Measurements from ENCODE around the gene CYP27B1.
"Not testable (repeated sequence)": the region's sequence is repeated elsewhere in the genome, so short reads cannot be mapped to it uniquely, and the experiment has no call there.

CYP27B1 gene

DNA sequence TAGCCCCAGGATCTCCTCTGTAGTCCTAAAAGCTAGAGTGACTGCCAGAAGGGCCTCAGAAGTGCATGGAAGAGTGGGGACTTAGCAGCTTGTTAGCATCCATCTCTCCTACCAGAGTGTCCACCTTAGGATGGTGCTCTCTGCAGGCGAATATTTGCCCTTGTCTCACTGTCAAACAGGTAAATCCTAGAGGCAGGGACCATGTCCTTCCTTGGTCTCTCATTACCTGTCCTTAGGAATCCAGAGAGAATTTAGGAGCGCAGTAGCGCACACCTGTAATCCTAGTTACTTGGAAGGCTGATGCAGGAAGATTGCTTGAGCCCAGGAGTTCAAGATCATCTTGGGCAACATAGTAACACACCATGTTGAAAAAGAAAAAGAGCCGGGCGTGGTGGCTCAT, 49.7 kb downstream of the CYP27B1 start:
- Histone ChIP-seq H3K9ac (no peak overlapping the region), H3K36me3 (ENCODE audit: control insufficient read depth, insufficient read depth, low read length) (no peaks in the 10 kb centered on the region), H3K4me1 (no peaks in the 10 kb centered on the region), H3K27me3 (ENCODE audit: control insufficient read depth, insufficient read depth, low read length) (no peaks in the 10 kb centered on the region), H3K4me2 (ENCODE audit: low read length) (no peak overlapping the region), H3K9me3 (ENCODE audit: control insufficient read depth, low read length) (no peaks in the 10 kb centered on the region), H2AFZ (no peak overlapping the region), H3K27ac (no peak overlapping the region), H3K4me3 (ENCODE audit: low read depth, low read length) (no peak overlapping the region), H3K79me2 (peaks cover 3% of the 10 kb centered on the region)
- TF ChIP-seq, protein P1, sequence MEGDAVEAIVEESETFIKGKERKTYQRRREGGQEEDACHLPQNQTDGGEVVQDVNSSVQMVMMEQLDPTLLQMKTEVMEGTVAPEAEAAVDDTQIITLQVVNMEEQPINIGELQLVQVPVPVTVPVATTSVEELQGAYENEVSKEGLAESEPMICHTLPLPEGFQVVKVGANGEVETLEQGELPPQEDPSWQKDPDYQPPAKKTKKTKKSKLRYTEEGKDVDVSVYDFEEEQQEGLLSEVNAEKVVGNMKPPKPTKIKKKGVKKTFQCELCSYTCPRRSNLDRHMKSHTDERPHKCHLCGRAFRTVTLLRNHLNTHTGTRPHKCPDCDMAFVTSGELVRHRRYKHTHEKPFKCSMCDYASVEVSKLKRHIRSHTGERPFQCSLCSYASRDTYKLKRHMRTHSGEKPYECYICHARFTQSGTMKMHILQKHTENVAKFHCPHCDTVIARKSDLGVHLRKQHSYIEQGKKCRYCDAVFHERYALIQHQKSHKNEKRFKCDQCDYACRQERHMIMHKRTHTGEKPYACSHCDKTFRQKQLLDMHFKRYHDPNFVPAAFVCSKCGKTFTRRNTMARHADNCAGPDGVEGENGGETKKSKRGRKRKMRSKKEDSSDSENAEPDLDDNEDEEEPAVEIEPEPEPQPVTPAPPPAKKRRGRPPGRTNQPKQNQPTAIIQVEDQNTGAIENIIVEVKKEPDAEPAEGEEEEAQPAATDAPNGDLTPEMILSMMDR (IDR thresholded peaks at IDR 0.05): no peak

DNA sequence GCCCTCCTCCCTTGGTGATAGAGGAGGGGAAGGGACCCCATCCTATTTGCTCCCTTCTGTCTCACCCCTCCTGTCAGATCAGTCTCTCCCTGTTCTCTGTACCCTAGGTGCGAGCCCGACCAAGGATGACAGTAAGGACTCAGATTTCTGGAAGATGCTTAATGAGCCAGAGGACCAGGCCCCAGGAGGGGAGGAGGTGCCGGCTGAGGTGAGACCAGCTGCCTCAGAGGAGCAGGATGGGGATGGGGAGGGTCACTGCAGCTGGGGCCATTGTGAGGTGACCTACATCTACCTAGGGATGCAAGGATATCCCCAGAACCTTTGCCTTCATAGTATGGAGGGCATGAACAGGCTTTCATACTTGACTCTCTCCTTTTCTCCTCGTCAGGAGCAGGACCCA, 50.6 kb downstream of the CYP27B1 start:
- Histone ChIP-seq H3K27me3 (ENCODE audit: control insufficient read depth, insufficient read depth, low read length) (no peaks in the 10 kb centered on the region), H3K4me2 (ENCODE audit: low read length) (no peak overlapping the region), H3K36me3 (ENCODE audit: control insufficient read depth, insufficient read depth, low read length) (no peaks in the 10 kb centered on the region), H3K9ac (no peak overlapping the region), H3K4me3 (ENCODE audit: low read depth, low read length) (no peak overlapping the region), H2AFZ (no peak overlapping the region), H3K4me1 (no peaks in the 10 kb centered on the region), H3K79me2 (peaks cover 6% of the 10 kb centered on the region), H3K9me3 (ENCODE audit: control insufficient read depth, low read length) (no peaks in the 10 kb centered on the region), H3K27ac (no peak overlapping the region)
- TF ChIP-seq, protein P1 (IDR thresholded peaks at IDR 0.05): no peak

DNA sequence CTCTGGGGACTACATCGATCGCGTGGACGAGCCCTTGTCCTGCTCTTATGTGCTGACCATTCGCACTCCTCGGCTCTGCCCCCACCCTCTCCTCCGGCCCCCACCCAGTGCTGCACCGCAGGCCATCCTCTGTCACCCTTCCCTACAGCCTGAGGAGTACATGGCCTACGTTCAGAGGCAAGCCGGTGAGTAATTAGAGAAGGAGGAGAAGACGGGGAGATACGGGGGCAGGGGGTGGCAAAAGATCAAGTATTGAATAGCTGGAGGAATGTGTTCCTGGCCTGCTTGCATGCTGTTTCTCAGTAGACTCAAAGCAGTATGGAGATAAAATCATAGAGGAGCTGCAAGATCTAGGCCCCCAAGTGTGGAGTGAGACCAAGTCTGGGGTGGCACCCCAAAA, 51.1 kb downstream of the CYP27B1 start:
- Histone ChIP-seq H3K79me2 (peaks cover 6% of the 10 kb centered on the region), H3K4me3 (ENCODE audit: low read depth, low read length) (no peak overlapping the region), H3K36me3 (ENCODE audit: control insufficient read depth, insufficient read depth, low read length) (no peaks in the 10 kb centered on the region), H3K27ac (no peak overlapping the region), H2AFZ (no peak overlapping the region), H3K4me2 (ENCODE audit: low read length) (no peak overlapping the region), H3K9ac (no peak overlapping the region), H3K27me3 (ENCODE audit: control insufficient read depth, insufficient read depth, low read length) (no peaks in the 10 kb centered on the region), H3K9me3 (ENCODE audit: control insufficient read depth, low read length) (no peaks in the 10 kb centered on the region), H3K4me1 (no peaks in the 10 kb centered on the region)
- TF ChIP-seq, protein P1 (IDR thresholded peaks at IDR 0.05): no peak

DNA sequence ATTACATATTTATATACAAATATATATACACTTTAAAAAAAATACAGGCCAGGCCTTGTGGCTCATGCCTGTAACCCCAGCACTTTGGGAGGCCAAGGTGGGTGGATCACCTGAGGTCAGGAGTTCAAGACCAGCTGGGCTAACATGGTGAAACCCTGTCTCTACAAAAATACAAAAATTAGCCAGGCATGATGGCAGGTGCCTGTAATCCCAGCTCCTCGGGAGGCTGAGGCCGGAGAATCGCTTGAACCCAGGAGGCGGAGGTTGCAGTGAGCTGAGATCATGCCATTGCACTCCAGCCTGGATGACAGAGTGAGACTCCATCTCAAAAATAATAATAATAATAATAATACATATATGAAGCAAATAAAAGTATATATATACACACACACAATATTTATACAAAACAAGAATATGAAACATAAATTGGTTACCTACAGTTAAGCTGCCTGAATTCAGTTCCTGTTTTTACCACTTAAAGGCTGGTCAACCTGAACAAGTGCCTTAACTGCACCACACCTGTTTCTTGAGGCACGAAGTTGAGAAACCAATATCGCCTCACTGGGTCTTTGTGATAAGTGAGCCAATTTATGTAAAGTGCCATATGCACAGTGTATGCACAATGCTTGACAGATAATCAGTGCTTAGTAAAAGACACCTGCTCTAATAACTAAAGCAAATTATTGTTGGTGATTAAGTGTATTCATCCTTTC, 51.7 kb downstream of the CYP27B1 start:
- H3K4me2 ChIP-seq (ENCODE audit: low read length); H3K27me3 ChIP-seq (ENCODE audit: control insufficient read depth, insufficient read depth, low read length); H3K36me3 ChIP-seq (ENCODE audit: control insufficient read depth, insufficient read depth, low read length); H3K9me3 ChIP-seq (ENCODE audit: control insufficient read depth, low read length); H3K79me2 ChIP-seq; H3K4me1 ChIP-seq; H3K4me3 ChIP-seq (ENCODE audit: low read depth, low read length); H3K9ac ChIP-seq; H3K27ac ChIP-seq; H2AFZ ChIP-seq: not testable (repeated sequence)

DNA sequence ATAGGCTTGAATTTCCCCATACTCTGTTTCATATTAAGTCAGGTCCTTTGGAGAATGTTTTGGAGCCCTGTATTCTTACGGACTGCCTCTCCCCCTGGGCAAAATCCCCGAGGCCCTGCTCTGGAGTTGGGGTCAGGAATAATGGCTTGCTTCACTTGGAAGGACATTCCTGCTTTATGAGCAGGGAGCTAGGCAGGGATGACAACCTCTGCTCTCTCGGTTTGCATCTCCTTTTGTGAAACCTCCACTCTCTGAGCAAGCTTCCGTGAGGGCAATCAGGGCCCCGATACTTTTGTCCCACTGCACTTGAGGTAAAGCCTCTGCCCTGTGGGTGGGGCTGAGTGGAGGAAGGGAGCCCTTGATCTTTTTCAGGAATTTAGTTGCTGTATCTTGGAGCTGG, 53.7 kb downstream of the CYP27B1 start:
- H3K9ac ChIP-seq: no peak overlapping the region
- no peaks in the 10 kb centered on the region for H3K36me3 ChIP-seq (ENCODE audit: control insufficient read depth, insufficient read depth, low read length)
- no peak overlapping the region for H3K4me2 ChIP-seq (ENCODE audit: low read length)
- no peaks in the 10 kb centered on the region for H3K27me3 ChIP-seq (ENCODE audit: control insufficient read depth, insufficient read depth, low read length)
- H3K4me1 ChIP-seq: no peaks in the 10 kb centered on the region
- H3K4me3 ChIP-seq (ENCODE audit: low read depth, low read length): no peak overlapping the region
- H3K79me2 ChIP-seq: peaks cover 6% of the 10 kb centered on the region
- no peaks in the 10 kb centered on the region for H3K9me3 ChIP-seq (ENCODE audit: control insufficient read depth, low read length)
- TF ChIP-seq, protein P1 (IDR thresholded peaks at IDR 0.05): no peak
- no peak overlapping the region for H2AFZ ChIP-seq
- no peak overlapping the region for H3K27ac ChIP-seq
